HUES48 (cell line): ENCODE measurements around the gene MLLT3.

Experiments used
- H3K27ac ChIP-seq: one replicate; pipeline ENCODE4 v1.7.0; 2013; ENCODE audit warnings: low read depth, low read length, inconsistent platforms
- H3K27me3 ChIP-seq: 2 replicates; pipeline ENCODE4 v1.6.1; 2013; ENCODE audit warnings: mild to moderate bottlenecking, low read length; ENCODE audit not compliant: control insufficient read depth, insufficient read depth
- H3K36me3 ChIP-seq: 2 replicates; pipeline ENCODE4 v1.6.1; 2013; ENCODE audit warnings: low read length; ENCODE audit not compliant: control insufficient read depth, insufficient read depth
- H3K4me1 ChIP-seq: 2 replicates; pipeline ENCODE4 v1.6.1; 2013; ENCODE audit warnings: mild to moderate bottlenecking, low read length; ENCODE audit not compliant: control insufficient read depth, insufficient read depth
- H3K4me3 ChIP-seq: 2 replicates; pipeline ENCODE4 v1.5.1; 2013; ENCODE audit warnings: mild to moderate bottlenecking, low read depth, low read length
- H3K9ac ChIP-seq: 2 replicates; pipeline ENCODE4 v1.6.1; 2013; ENCODE audit warnings: mild to moderate bottlenecking, low read depth, low read length, moderate library complexity
- H3K9me3 ChIP-seq: 2 replicates; pipeline ENCODE4 v1.6.1; 2013; ENCODE audit warnings: low read length; ENCODE audit not compliant: control insufficient read depth, insufficient read depth

MLLT3 gene

GRCh38 chr9:20570087-20570486 lies 52.2 kb downstream of the MLLT3 start:
- Histone ChIP-seq H3K36me3 (no peaks in the 10 kb centered on the region), H3K4me3 (no peak overlapping the region), H3K27me3 (no peaks in the 10 kb centered on the region), H3K27ac (no peak overlapping the region), H3K4me1 (no peaks in the 10 kb centered on the region), H3K9ac (no peak overlapping the region), H3K9me3 (no peaks in the 10 kb centered on the region)

- no peak overlapping the region for H3K9ac ChIP-seq
- H3K4me1 ChIP-seq, result no peaks in the 10 kb centered on the region
- H3K27me3 ChIP-seq, result no peaks in the 10 kb centered on the region
- no peaks in the 10 kb centered on the region for H3K36me3 ChIP-seq
- H3K27ac ChIP-seq, result no peak overlapping the region
- no peak overlapping the region for H3K4me3 ChIP-seq
- no peaks in the 10 kb centered on the region for H3K9me3 ChIP-seq
These were observed 52.8 kb downstream of the MLLT3 start for GRCh38 chr9:20569525-20569924.

GRCh38 chr9:20568400-20568799 lies 53.9 kb downstream of the MLLT3 start:
- Histone ChIP-seq H3K27ac (no peak overlapping the region), H3K4me1 (no peaks in the 10 kb centered on the region)

GRCh38 chr9:20566401-20566800 lies 55.9 kb downstream of the MLLT3 start:
- no peaks in the 10 kb centered on the region for H3K4me1 ChIP-seq
- H3K4me3 ChIP-seq, result no peak overlapping the region
- no peaks in the 10 kb centered on the region for H3K9me3 ChIP-seq
- no peaks in the 10 kb centered on the region for H3K27me3 ChIP-seq
- H3K27ac ChIP-seq, result no peak overlapping the region
- H3K9ac ChIP-seq, result no peak overlapping the region
- no peaks in the 10 kb centered on the region for H3K36me3 ChIP-seq

More at GRCh38 chr9:20568400-20568799, 53.9 kb downstream of the MLLT3 start:
- no peaks in the 10 kb centered on the region for H3K9me3 ChIP-seq
- no peak overlapping the region for H3K4me3 ChIP-seq
- H3K9ac ChIP-seq, result no peak overlapping the region
- H3K36me3 ChIP-seq, result no peaks in the 10 kb centered on the region
- H3K27me3 ChIP-seq, result no peaks in the 10 kb centered on the region

- Histone ChIP-seq H3K4me1 (peaks cover 1% of the 10 kb centered on the region; the same call in 1 of the 2 replicates), H3K9ac (no peak overlapping the region), H3K27me3 (no peaks in the 10 kb centered on the region), H3K36me3 (no peaks in the 10 kb centered on the region), H3K4me3 (no peak overlapping the region), H3K9me3 (no peaks in the 10 kb centered on the region), H3K27ac (no peak overlapping the region)
These were observed 57.6 kb downstream of the MLLT3 start for GRCh38 chr9:20564650-20565049.

GRCh38 chr9:20563917-20564316 lies 58.4 kb downstream of the MLLT3 start:
- no peaks in the 10 kb centered on the region for H3K27me3 ChIP-seq
- no peak overlapping the region for H3K4me3 ChIP-seq
- no peaks in the 10 kb centered on the region for H3K9me3 ChIP-seq
- no peak overlapping the region for H3K27ac ChIP-seq
- H3K9ac ChIP-seq, result no peak overlapping the region
- H3K4me1 ChIP-seq, result peaks cover 8% of the 10 kb centered on the region
- no peaks in the 10 kb centered on the region for H3K36me3 ChIP-seq

- H3K4me3 ChIP-seq, result no peak overlapping the region
- no peak overlapping the region for H3K9ac ChIP-seq
- no peak overlapping the region for H3K27ac ChIP-seq
- peaks cover 24% of the 10 kb centered on the region for H3K4me1 ChIP-seq
- no peaks in the 10 kb centered on the region for H3K9me3 ChIP-seq
- H3K27me3 ChIP-seq, result no peaks in the 10 kb centered on the region
- no peaks in the 10 kb centered on the region for H3K36me3 ChIP-seq
These were observed 60.2 kb downstream of the MLLT3 start for GRCh38 chr9:20562051-20562450.

GRCh38 chr9:20561531-20561930 lies 60.8 kb downstream of the MLLT3 start:
- Histone ChIP-seq H3K36me3 (no peaks in the 10 kb centered on the region), H3K4me3 (no peak overlapping the region), H3K9ac (no peak overlapping the region), H3K9me3 (no peaks in the 10 kb centered on the region), H3K27me3 (no peaks in the 10 kb centered on the region), H3K4me1 (peaks cover 28% of the 10 kb centered on the region), H3K27ac (no peak overlapping the region)

GRCh38 chr9:20559231-20559890 lies 62.9 kb downstream of the MLLT3 start:
- no peak overlapping the region for H3K9ac ChIP-seq
- H3K4me3 ChIP-seq, result no peak overlapping the region
- H3K9me3 ChIP-seq, result no peaks in the 10 kb centered on the region
- peak overlapping the region; percentile 73 for H3K27ac ChIP-seq
- H3K36me3 ChIP-seq, result no peaks in the 10 kb centered on the region
- peaks cover 28% of the 10 kb centered on the region for H3K4me1 ChIP-seq
- no peaks in the 10 kb centered on the region for H3K27me3 ChIP-seq

GRCh38 chr9:20558566-20559016 lies 63.7 kb downstream of the MLLT3 start:
- Histone ChIP-seq H3K27me3 (no peaks in the 10 kb centered on the region), H3K4me1 (peaks cover 28% of the 10 kb centered on the region), H3K9ac (no peak overlapping the region), H3K36me3 (no peaks in the 10 kb centered on the region), H3K9me3 (no peaks in the 10 kb centered on the region), H3K4me3 (no peak overlapping the region), H3K27ac (peak overlapping the region; percentile 73)

GRCh38 chr9:20557890-20558565 lies 64.3 kb downstream of the MLLT3 start:
- no peak overlapping the region for H3K4me3 ChIP-seq
- H3K27me3 ChIP-seq, result no peaks in the 10 kb centered on the region
- H3K27ac ChIP-seq, result peak overlapping the region; percentile 73
- H3K36me3 ChIP-seq, result no peaks in the 10 kb centered on the region
- H3K9ac ChIP-seq, result no peak overlapping the region
- no peaks in the 10 kb centered on the region for H3K9me3 ChIP-seq
- peaks cover 32% of the 10 kb centered on the region for H3K4me1 ChIP-seq
